ENCODE data around the gene LYZL2.
"Not testable (repeated sequence)": the region's sequence is repeated elsewhere in the genome, so short reads cannot be mapped to it uniquely, and the experiment has no call there.

Gene LYZL2

GRCh38 chr10:30605341-30606121 lies 24.0 kb downstream of the LYZL2 start:
- not testable (repeated sequence) for H3K27me3 ChIP-seq (ENCODE audit: control insufficient read depth, insufficient read depth, low read length); H3K4me1 ChIP-seq (ENCODE audit: control insufficient read depth, insufficient read depth, low read length); H3K36me3 ChIP-seq (ENCODE audit: control insufficient read depth, insufficient read depth, low read length); H3K9ac ChIP-seq (ENCODE audit: low read length); H3K27ac ChIP-seq (ENCODE audit: low read depth, low read length); H3K9me3 ChIP-seq (ENCODE audit: control insufficient read depth, insufficient read depth, low read depth, low read length); H3K4me3 ChIP-seq (ENCODE audit: low read depth, low read length)

GRCh38 chr10:30603589-30603988 lies 26.0 kb downstream of the LYZL2 start:
- Histone ChIP-seq H3K4me1 (ENCODE audit: control insufficient read depth, insufficient read depth, low read length) (peaks cover 8% of the 10 kb centered on the region; the same call in 1 of the 2 replicates), H3K36me3 (ENCODE audit: control insufficient read depth, insufficient read depth, low read length) (no peaks in the 10 kb centered on the region), H3K27ac (ENCODE audit: low read depth, low read length) (no peak overlapping the region), H3K9me3 (ENCODE audit: control insufficient read depth, insufficient read depth, low read depth, low read length) (no peaks in the 10 kb centered on the region), H3K9ac (ENCODE audit: low read length) (no peak overlapping the region), H3K4me3 (ENCODE audit: low read depth, low read length) (no peak overlapping the region), H3K27me3 (ENCODE audit: control insufficient read depth, insufficient read depth, low read length) (peaks cover 10% of the 10 kb centered on the region; the same call in 1 of the 2 replicates)

- Histone ChIP-seq H3K9ac (ENCODE audit: low read length) (no peak overlapping the region), H3K9me3 (ENCODE audit: control insufficient read depth, insufficient read depth, low read depth, low read length) (no peaks in the 10 kb centered on the region), H3K27me3 (ENCODE audit: control insufficient read depth, insufficient read depth, low read length) (peaks cover 15% of the 10 kb centered on the region; the same call in 1 of the 2 replicates), H3K4me3 (ENCODE audit: low read depth, low read length) (no peak overlapping the region), H3K4me1 (ENCODE audit: control insufficient read depth, insufficient read depth, low read length) (peaks cover 16% of the 10 kb centered on the region; the same call in 1 of the 2 replicates), H3K36me3 (ENCODE audit: control insufficient read depth, insufficient read depth, low read length) (no peaks in the 10 kb centered on the region), H3K27ac (ENCODE audit: low read depth, low read length) (no peak overlapping the region)
Observed at GRCh38 chr10:30602747-30603146, 26.8 kb downstream of the LYZL2 start.

GRCh38 chr10:30600005-30600404 lies 29.5 kb downstream of the LYZL2 start:
- no peak overlapping the region for H3K4me3 ChIP-seq (ENCODE audit: low read depth, low read length)
- H3K27ac ChIP-seq (ENCODE audit: low read depth, low read length): no peak overlapping the region
- peaks cover 30% of the 10 kb centered on the region; the same call in 1 of the 2 replicates for H3K4me1 ChIP-seq (ENCODE audit: control insufficient read depth, insufficient read depth, low read length)
- no peaks in the 10 kb centered on the region for H3K36me3 ChIP-seq (ENCODE audit: control insufficient read depth, insufficient read depth, low read length)
- H3K9ac ChIP-seq (ENCODE audit: low read length): no peak overlapping the region
- no peaks in the 10 kb centered on the region for H3K9me3 ChIP-seq (ENCODE audit: control insufficient read depth, insufficient read depth, low read depth, low read length)
- peaks cover 31% of the 10 kb centered on the region for H3K27me3 ChIP-seq (ENCODE audit: control insufficient read depth, insufficient read depth, low read length)

GRCh38 chr10:30598105-30598776 lies 31.3 kb downstream of the LYZL2 start:
- Histone ChIP-seq H3K4me3 (ENCODE audit: low read depth, low read length) (no peak overlapping the region), H3K9me3 (ENCODE audit: control insufficient read depth, insufficient read depth, low read depth, low read length) (peaks cover 2% of the 10 kb centered on the region; the same call in 1 of the 2 replicates), H3K9ac (ENCODE audit: low read length) (no peak overlapping the region), H3K36me3 (ENCODE audit: control insufficient read depth, insufficient read depth, low read length) (no peaks in the 10 kb centered on the region), H3K27ac (ENCODE audit: low read depth, low read length) (no peak overlapping the region), H3K4me1 (ENCODE audit: control insufficient read depth, insufficient read depth, low read length) (peaks cover 30% of the 10 kb centered on the region; the same call in 1 of the 2 replicates), H3K27me3 (ENCODE audit: control insufficient read depth, insufficient read depth, low read length) (peaks cover 48% of the 10 kb centered on the region)

GRCh38 chr10:30597433-30597824 lies 32.1 kb downstream of the LYZL2 start:
- H3K4me3 ChIP-seq (ENCODE audit: low read depth, low read length): peak overlapping the region; percentile 42
- peaks cover 30% of the 10 kb centered on the region; the same call in 1 of the 2 replicates for H3K4me1 ChIP-seq (ENCODE audit: control insufficient read depth, insufficient read depth, low read length)
- not testable (repeated sequence) for H3K9me3 ChIP-seq (ENCODE audit: control insufficient read depth, insufficient read depth, low read depth, low read length); H3K27ac ChIP-seq (ENCODE audit: low read depth, low read length); H3K36me3 ChIP-seq (ENCODE audit: control insufficient read depth, insufficient read depth, low read length)
- peaks cover 55% of the 10 kb centered on the region for H3K27me3 ChIP-seq (ENCODE audit: control insufficient read depth, insufficient read depth, low read length)
- peak overlapping the region; percentile 43 for H3K9ac ChIP-seq (ENCODE audit: low read length)

GRCh38 chr10:30596493-30597432 lies 32.8 kb downstream of the LYZL2 start:
- peaks cover 30% of the 10 kb centered on the region; the same call in 1 of the 2 replicates for H3K4me1 ChIP-seq (ENCODE audit: control insufficient read depth, insufficient read depth, low read length)

GRCh38 chr10:30596013-30596412 lies 33.5 kb downstream of the LYZL2 start:
- peaks cover 2% of the 10 kb centered on the region; the same call in 1 of the 2 replicates for H3K9me3 ChIP-seq (ENCODE audit: control insufficient read depth, insufficient read depth, low read depth, low read length)
- no peak overlapping the region for H3K27ac ChIP-seq (ENCODE audit: low read depth, low read length)
- H3K27me3 ChIP-seq (ENCODE audit: control insufficient read depth, insufficient read depth, low read length): peaks cover 55% of the 10 kb centered on the region
- H3K4me1 ChIP-seq (ENCODE audit: control insufficient read depth, insufficient read depth, low read length): peaks cover 30% of the 10 kb centered on the region; the same call in 1 of the 2 replicates
- H3K4me3 ChIP-seq (ENCODE audit: low read depth, low read length): no peak overlapping the region
- no peaks in the 10 kb centered on the region for H3K36me3 ChIP-seq (ENCODE audit: control insufficient read depth, insufficient read depth, low read length)
- H3K9ac ChIP-seq (ENCODE audit: low read length): no peak overlapping the region

More at GRCh38 chr10:30596493-30597432, 32.8 kb downstream of the LYZL2 start:
- peak overlapping the region; percentile 43 for H3K9ac ChIP-seq (ENCODE audit: low read length)
- H3K36me3 ChIP-seq (ENCODE audit: control insufficient read depth, insufficient read depth, low read length); H3K27ac ChIP-seq (ENCODE audit: low read depth, low read length); H3K9me3 ChIP-seq (ENCODE audit: control insufficient read depth, insufficient read depth, low read depth, low read length): not testable (repeated sequence)
- peak overlapping the region; percentile 42 for H3K4me3 ChIP-seq (ENCODE audit: low read depth, low read length)
- H3K27me3 ChIP-seq (ENCODE audit: control insufficient read depth, insufficient read depth, low read length): peaks cover 55% of the 10 kb centered on the region

GRCh38 chr10:30594077-30594476 lies 35.5 kb downstream of the LYZL2 start:
- Histone ChIP-seq H3K4me3 (ENCODE audit: low read depth, low read length) (no peak overlapping the region), H3K27ac (ENCODE audit: low read depth, low read length) (no peak overlapping the region), H3K36me3 (ENCODE audit: control insufficient read depth, insufficient read depth, low read length) (no peaks in the 10 kb centered on the region), H3K9me3 (ENCODE audit: control insufficient read depth, insufficient read depth, low read depth, low read length) (peaks cover 2% of the 10 kb centered on the region; the same call in 1 of the 2 replicates), H3K4me1 (ENCODE audit: control insufficient read depth, insufficient read depth, low read length) (peaks cover 26% of the 10 kb centered on the region; the same call in 1 of the 2 replicates), H3K9ac (ENCODE audit: low read length) (no peak overlapping the region), H3K27me3 (ENCODE audit: control insufficient read depth, insufficient read depth, low read length) (peaks cover 50% of the 10 kb centered on the region)

GRCh38 chr10:30592770-30593169 lies 36.8 kb downstream of the LYZL2 start:
- H3K4me3 ChIP-seq (ENCODE audit: low read depth, low read length); H3K36me3 ChIP-seq (ENCODE audit: control insufficient read depth, insufficient read depth, low read length): not testable (repeated sequence)

More at GRCh38 chr10:30592770-30593169, 36.8 kb downstream of the LYZL2 start:
- H3K9me3 ChIP-seq (ENCODE audit: control insufficient read depth, insufficient read depth, low read depth, low read length); H3K9ac ChIP-seq (ENCODE audit: low read length); H3K27ac ChIP-seq (ENCODE audit: low read depth, low read length): not testable (repeated sequence)
- peaks cover 14% of the 10 kb centered on the region; the same call in 1 of the 2 replicates for H3K4me1 ChIP-seq (ENCODE audit: control insufficient read depth, insufficient read depth, low read length)
- H3K27me3 ChIP-seq (ENCODE audit: control insufficient read depth, insufficient read depth, low read length): peaks cover 40% of the 10 kb centered on the region

Measured in HUES6 (cell line).